ENCODE data around the gene DDX39B. TPM values are rescaled to one million over a fixed set of nuclear protein-coding genes. Genes with fewer than 3 reads are reported as not detected.

The DDX39B gene
- total RNA-seq, 1 experiment from 2014 or later = 813 TPM

DNA sequence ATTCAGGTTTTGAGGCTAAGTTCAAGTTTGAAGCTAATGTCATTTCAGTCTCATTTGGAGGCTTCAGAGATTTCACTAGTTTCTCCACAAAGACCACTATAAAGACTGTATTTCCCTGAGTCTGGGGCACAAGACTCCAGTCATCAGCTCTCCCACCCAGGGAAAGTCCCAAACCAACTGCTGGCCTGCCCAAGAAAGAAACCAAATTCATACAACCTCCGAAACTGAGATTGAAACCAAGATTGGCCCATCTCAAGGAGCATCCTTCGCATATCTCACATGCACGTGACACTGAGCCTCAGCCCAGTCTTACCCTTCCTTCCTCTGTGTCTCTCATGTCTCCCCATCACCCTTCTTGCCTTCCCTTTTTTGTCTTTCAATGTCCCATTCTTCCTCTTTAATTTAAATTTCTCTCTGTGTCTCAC is 26.7 kb upstream of the DDX39B start:
- Histone ChIP-seq H3K9ac (ENCODE audit: extremely low read depth, insufficient read length, low read length) (no peak overlapping the region), H3K56ac (ENCODE audit: insufficient read length, low read depth, low read length) (no peak overlapping the region), H3K14ac (ENCODE audit: insufficient read depth, low read length) (no peak overlapping the region), H2AFZ (ENCODE audit: low read length) (no peak overlapping the region), H4K8ac (replicated peaks; ENCODE audit: insufficient read length, low read depth, low read length) (no peak overlapping the region), H4K5ac (ENCODE audit: insufficient read length, low read depth, low read length) (no peak overlapping the region), H4K91ac (ENCODE audit: insufficient read length, low read depth, low read length) (no peak overlapping the region), H2BK120ac (ENCODE audit: low read depth, low read length, poor library complexity, severe bottlenecking) (no peak overlapping the region), H3K27ac (ENCODE audit: insufficient read length, low read depth, low read length) (no peak overlapping the region), H2BK15ac (ENCODE audit: low read depth, low read length) (no peak overlapping the region), H3K79me2 (ENCODE audit: insufficient read depth, low read length) (no peaks in the 10 kb centered on the region), H4K20me1 (ENCODE audit: control insufficient read depth, insufficient read depth, insufficient read length) (no peaks in the 10 kb centered on the region), H2BK12ac (ENCODE audit: insufficient read length, low read depth, low read length) (no peak overlapping the region), H3K4me1 (ENCODE audit: insufficient read depth, low read length) (no peaks in the 10 kb centered on the region), H3K9me3 (ENCODE audit: control insufficient read depth, low read depth, low read length) (no peaks in the 10 kb centered on the region), H3K79me1 (ENCODE audit: insufficient read depth, low read depth, low read length, poor library complexity, severe bottlenecking) (no peaks in the 10 kb centered on the region), H2BK5ac (ENCODE audit: insufficient read length, low read length) (no peak overlapping the region), H3K4ac (ENCODE audit: low read depth, low read length) (no peak overlapping the region), H3K18ac (ENCODE audit: insufficient read length, low read depth, low read length) (no peak overlapping the region), H2BK20ac (ENCODE audit: low read depth, low read length, poor library complexity, severe bottlenecking) (no peak overlapping the region), H3K23me2 (ENCODE audit: insufficient read length, low read depth, low read length, poor library complexity, severe bottlenecking) (no peaks in the 10 kb centered on the region), H2AK5ac (ENCODE audit: insufficient read length, low read length) (no peak overlapping the region), H3K27me3 (ENCODE audit: insufficient read depth, low read length) (no peaks in the 10 kb centered on the region), H3K4me2 (ENCODE audit: insufficient read depth, insufficient read length, low read length) (no peak overlapping the region), H3T11ph (ENCODE audit: low read length) (no peak overlapping the region), H3K23ac (ENCODE audit: insufficient read length, low read depth, low read length) (no peak overlapping the region)
- no CpG with 5 or more reads among the region's 3 CpGs for WGBS (ENCODE audit: extremely low coverage, insufficient read length, low lambda C conversion rate)
- H3K27ac Mint-ChIP-seq = no peak overlapping the region; a peak in 1 of 7 replicates
- H3K9me3 Mint-ChIP-seq = no peaks in the 10 kb centered on the region; a peak in 1 of 5 replicates
- no peak for TF ChIP-seq CTCF (conservative IDR thresholded peaks at IDR 0.05)
- peaks cover 10 to 11% of the 10 kb centered on the region in 2 experiments for H3K4me1 Mint-ChIP-seq
- H3K4me3 Mint-ChIP-seq = no peak overlapping the region
- H3K36me3 Mint-ChIP-seq (ENCODE audit: insufficient read depth in 1 of 3, low read depth in 3 of 3) = no peaks in the 10 kb centered on the region
- no peak for DNase-seq
- H3K27me3 Mint-ChIP-seq (ENCODE audit: low read depth) = peaks cover 2% of the 10 kb centered on the region
